Stimulated activated CD4-positive, alpha-beta T cell treated with anti-CD3 and anti-CD28 coated beads, Interleukin-15, amount 100 ng/mL, for 48 hours (primary cell): ENCODE data around the gene DIAPH3.

Source experiments
- DNase-seq, 2 donors: peaks; one replicate each; pipeline ENCODE4 v3.0.0-alpha.2; 2020; ENCODE audit warnings: low read depth in 2 of 2

DIAPH3 gene

GRCh38 chr13:59873856-59874255, 289.9 kb downstream of the DIAPH3 start:
- no peak for DNase-seq

GRCh38 chr13:59873309-59873708, 290.4 kb downstream of the DIAPH3 start:
- no peak for DNase-seq

GRCh38 chr13:59867867-59868266, 295.9 kb downstream of the DIAPH3 start:
- no peak for DNase-seq

- no peak for DNase-seq
These were observed 298.3 kb downstream of the DIAPH3 start for GRCh38 chr13:59865398-59865797.

- DNase-seq: no peak
These were observed 300.1 kb downstream of the DIAPH3 start for GRCh38 chr13:59863621-59864020.

- no peak for DNase-seq
These were observed 302.1 kb downstream of the DIAPH3 start for GRCh38 chr13:59861676-59862075.

GRCh38 chr13:59856281-59856810, 307.4 kb downstream of the DIAPH3 start:
- no peak for DNase-seq

- DNase-seq: no peak
These were observed 316.7 kb downstream of the DIAPH3 start for GRCh38 chr13:59846845-59847620.

- no peak for DNase-seq
These were observed 320.7 kb downstream of the DIAPH3 start for GRCh38 chr13:59843040-59843439.

- no peak for DNase-seq
These were observed 321.2 kb downstream of the DIAPH3 start for GRCh38 chr13:59842507-59842906.

GRCh38 chr13:59839186-59839585, 324.5 kb downstream of the DIAPH3 start:
- DNase-seq: no peak

GRCh38 chr13:59837101-59837500, 326.6 kb downstream of the DIAPH3 start:
- no peak for DNase-seq

- no peak for DNase-seq
These were observed 328.2 kb downstream of the DIAPH3 start for GRCh38 chr13:59835569-59835968.

- no peak for DNase-seq
These were observed 328.9 kb downstream of the DIAPH3 start for GRCh38 chr13:59834801-59835200.

- DNase-seq: no peak
These were observed 334.0 kb downstream of the DIAPH3 start for GRCh38 chr13:59829690-59830089.

- DNase-seq: no peak
These were observed 340.2 kb downstream of the DIAPH3 start for GRCh38 chr13:59823486-59823885.

- no peak for DNase-seq
These were observed 354.2 kb downstream of the DIAPH3 start for GRCh38 chr13:59809564-59809963.

GRCh38 chr13:59806801-59807200, 356.9 kb downstream of the DIAPH3 start:
- no peak for DNase-seq

- DNase-seq: no peak
These were observed 362.4 kb downstream of the DIAPH3 start for GRCh38 chr13:59801107-59801880.

GRCh38 chr13:59793107-59793506, 370.6 kb downstream of the DIAPH3 start:
- no peak for DNase-seq

GRCh38 chr13:59790626-59791025, 373.1 kb downstream of the DIAPH3 start:
- DNase-seq: no peak

- no peak for DNase-seq
These were observed 374.2 kb downstream of the DIAPH3 start for GRCh38 chr13:59789558-59789957.

GRCh38 chr13:59787679-59788078, 376.0 kb downstream of the DIAPH3 start:
- no peak for DNase-seq
